RCC 7860 (cell line): ENCODE measurements around the gene PGF.

Source experiments
- DNase-seq: peaks from one replicate; pipeline ENCODE4 v3.0.0-alpha.2; 2015; ENCODE audit warnings: low spot score
- FAIRE-seq: peaks from 2 replicates; lab custom pipeline; 2012; peaks lifted over from hg19 to GRCh38; lab: Jason Lieb, UNC

The PGF gene

GRCh38 chr14:74922752-74923401 lies 32.5 kb downstream of the PGF start, which contains the start of gene RPS6KL1:
TSS of gene RPS6KL1 (minus strand) at chr14:74923260. CDS start at chr14:74921541, 1,719 bp downstream.
- FAIRE-seq (no peak), DNase-seq (peak; percentile 30)

- FAIRE-seq (no peak), DNase-seq (no peak)
Measured at GRCh38 chr14:74921987-74922751, 33.2 kb downstream of the PGF start.

- DNase-seq (no peak), FAIRE-seq (no peak)
Measured at GRCh38 chr14:74921053-74921620, 34.3 kb downstream of the PGF start.

- FAIRE-seq, result no peak
Measured at GRCh38 chr14:74920281-74920680, 35.1 kb downstream of the PGF start.

GRCh38 chr14:74919421-74920165 lies 35.8 kb downstream of the PGF start:
- FAIRE-seq (no peak), DNase-seq (peak; percentile 9)

More at GRCh38 chr14:74920281-74920680, 35.1 kb downstream of the PGF start:
- no peak for DNase-seq

GRCh38 chr14:74918380-74918779 lies 37.0 kb downstream of the PGF start:
- no peak for DNase-seq
- no peak for FAIRE-seq

GRCh38 chr14:74917646-74918081 lies 37.7 kb downstream of the PGF start:
- FAIRE-seq, result no peak
- DNase-seq, result no peak

GRCh38 chr14:74917178-74917543 lies 38.2 kb downstream of the PGF start:
- DNase-seq, result no peak
- no peak for FAIRE-seq

- DNase-seq (no peak), FAIRE-seq (no peak)
Measured at GRCh38 chr14:74915826-74916225, 39.6 kb downstream of the PGF start.

- no peak for FAIRE-seq
- no peak for DNase-seq
Measured at GRCh38 chr14:74915426-74915825, 40.0 kb downstream of the PGF start.

- no peak for FAIRE-seq
Measured at GRCh38 chr14:74913986-74914573, 41.3 kb downstream of the PGF start.

GRCh38 chr14:74913393-74913910 lies 41.9 kb downstream of the PGF start:
- DNase-seq (no peak), FAIRE-seq (no peak)

More at GRCh38 chr14:74913986-74914573, 41.3 kb downstream of the PGF start:
- no peak for DNase-seq

GRCh38 chr14:74912801-74913200 lies 42.6 kb downstream of the PGF start:
- no peak for FAIRE-seq
- DNase-seq, result no peak

- DNase-seq (no peak), FAIRE-seq (no peak)
Measured at GRCh38 chr14:74912111-74912510, 43.3 kb downstream of the PGF start.

- DNase-seq (no peak), FAIRE-seq (no peak)
Measured at GRCh38 chr14:74911704-74912103, 43.7 kb downstream of the PGF start.

GRCh38 chr14:74911221-74911620 lies 44.2 kb downstream of the PGF start:
- no peak for DNase-seq
- no peak for FAIRE-seq

- FAIRE-seq, result no peak
- DNase-seq, result no peak
Measured at GRCh38 chr14:74910556-74910955, 44.8 kb downstream of the PGF start.

- no peak for FAIRE-seq
- DNase-seq, result no peak
Measured at GRCh38 chr14:74909911-74910310, 45.5 kb downstream of the PGF start.

GRCh38 chr14:74909501-74909900 lies 45.9 kb downstream of the PGF start:
- DNase-seq (no peak), FAIRE-seq (no peak)

GRCh38 chr14:74908861-74909341 lies 46.5 kb downstream of the PGF start:
- FAIRE-seq (no peak), DNase-seq (no peak)
